HG03064 (cell line): Measurements from ENCODE around the gene CTNNBIP1.
"Not testable (repeated sequence)": the region's sequence is repeated elsewhere in the genome, so short reads cannot be mapped to it uniquely, and the experiment has no call there.

ENCODE experiments used
- ATAC-seq: cut with Tn5 transposase; IDR thresholded peaks from one replicate; pipeline ENCODE4 v1.9.1; 2021; ENCODE audit warnings: low read depth; ENCODE audit not compliant: unreplicated experiment

The CTNNBIP1 gene

GRCh38 chr1:9811239-9811966 is 98.7 kb downstream of the CTNNBIP1 start:
- ATAC-seq: no peak

GRCh38 chr1:9809100-9809510 is 101.0 kb downstream of the CTNNBIP1 start:
- no peak for ATAC-seq

- ATAC-seq: no peak
These were observed 101.6 kb downstream of the CTNNBIP1 start for GRCh38 chr1:9808459-9808858.

GRCh38 chr1:9807541-9807940 is 102.5 kb downstream of the CTNNBIP1 start:
- ATAC-seq: no peak

GRCh38 chr1:9805972-9806371 is 104.1 kb downstream of the CTNNBIP1 start:
- ATAC-seq: not testable (repeated sequence)

- no peak for ATAC-seq
These were observed 105.0 kb downstream of the CTNNBIP1 start for GRCh38 chr1:9805006-9805508.

- not testable (repeated sequence) for ATAC-seq
These were observed 106.8 kb downstream of the CTNNBIP1 start for GRCh38 chr1:9803003-9803918.

- no peak for ATAC-seq
These were observed 108.2 kb downstream of the CTNNBIP1 start for GRCh38 chr1:9801909-9802308.
